Measurements from ENCODE around the gene PA2G4.

DNA sequence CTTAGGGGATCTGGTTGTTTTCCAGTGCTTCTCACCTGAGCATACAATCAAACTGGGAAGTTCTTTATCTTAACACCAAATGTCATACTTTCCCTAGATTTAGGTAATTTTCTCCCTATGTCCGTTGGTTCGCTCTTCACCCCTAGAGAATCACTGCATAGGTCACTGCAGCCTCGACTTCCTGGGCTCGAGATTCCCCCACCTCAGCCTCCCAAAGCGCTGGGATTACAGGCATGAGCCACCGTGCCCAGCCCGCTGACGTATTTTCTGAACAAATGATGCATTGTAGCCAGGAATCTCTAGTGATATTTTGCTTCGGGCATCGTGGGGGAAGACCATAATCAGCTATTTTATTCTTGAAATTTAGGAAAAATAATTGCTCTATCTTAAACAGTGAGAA is 11.0 kb downstream of the PA2G4 start:
- TF ChIP-seq ELF4 (IDR thresholded peaks at IDR 0.05) = no peak
- no peak for TF ChIP-seq FOXA1 (IDR thresholded peaks at IDR 0.05)
- no peak for TF ChIP-seq FOXM1 (IDR thresholded peaks at IDR 0.05; ENCODE audit: borderline replicate concordance)
- no peak for TF ChIP-seq SP1 (IDR thresholded peaks at IDR 0.05)
- TF ChIP-seq FOXK2 (IDR thresholded peaks at IDR 0.05) = no peak
- TF ChIP-seq, protein P1, sequence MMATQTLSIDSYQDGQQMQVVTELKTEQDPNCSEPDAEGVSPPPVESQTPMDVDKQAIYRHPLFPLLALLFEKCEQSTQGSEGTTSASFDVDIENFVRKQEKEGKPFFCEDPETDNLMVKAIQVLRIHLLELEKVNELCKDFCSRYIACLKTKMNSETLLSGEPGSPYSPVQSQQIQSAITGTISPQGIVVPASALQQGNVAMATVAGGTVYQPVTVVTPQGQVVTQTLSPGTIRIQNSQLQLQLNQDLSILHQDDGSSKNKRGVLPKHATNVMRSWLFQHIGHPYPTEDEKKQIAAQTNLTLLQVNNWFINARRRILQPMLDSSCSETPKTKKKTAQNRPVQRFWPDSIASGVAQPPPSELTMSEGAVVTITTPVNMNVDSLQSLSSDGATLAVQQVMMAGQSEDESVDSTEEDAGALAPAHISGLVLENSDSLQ (IDR thresholded peaks at IDR 0.05) = no peak
- TF ChIP-seq TARDBP (IDR thresholded peaks at IDR 0.05) = no peak
- TF ChIP-seq ARNT (IDR thresholded peaks at IDR 0.05) = no peak
- no peak for TF ChIP-seq ZNF384 (IDR thresholded peaks at IDR 0.05)
- TF ChIP-seq NFRKB (IDR thresholded peaks at IDR 0.05) = no peak
- no peak for TF ChIP-seq BHLHE40 (IDR thresholded peaks at IDR 0.05; ENCODE audit: borderline replicate concordance)
- TF ChIP-seq HDGF (IDR thresholded peaks at IDR 0.05; ENCODE audit: borderline replicate concordance) = no peak
